GM12873 (cell line): ENCODE data around the gene FBXO36.

ENCODE experiments used
- TF ChIP-seq, protein P1 (sequence below): IDR thresholded peaks from 2 replicates; pipeline ENCODE4 v1.5.1; 2012; ENCODE audit warnings: low read depth, mild to moderate bottlenecking, moderate library complexity, low read length, control low read depth; ENCODE audit not compliant: insufficient read depth; ENCODE audit errors: missing control alignments

The FBXO36 gene

DNA sequence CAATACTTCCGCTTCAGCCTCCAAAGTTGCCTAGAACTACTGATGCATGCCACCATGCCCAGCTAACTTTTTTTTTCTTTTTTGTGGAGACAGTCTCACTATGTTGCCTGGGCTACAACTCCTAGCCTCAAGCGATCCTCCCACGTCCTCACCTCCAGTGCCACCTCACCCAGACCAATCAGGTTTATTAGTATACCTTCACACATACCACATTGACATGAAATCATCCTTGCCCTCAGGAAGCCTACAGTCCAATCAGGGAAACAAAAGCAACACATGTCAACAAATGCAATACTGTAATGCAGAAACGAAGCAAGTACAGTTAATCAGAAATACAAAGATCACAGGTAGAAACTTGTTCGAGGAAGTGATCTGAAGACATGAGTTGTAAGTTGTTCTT, 4.5 kb upstream of the FBXO36 start:
- TF ChIP-seq, protein P1, sequence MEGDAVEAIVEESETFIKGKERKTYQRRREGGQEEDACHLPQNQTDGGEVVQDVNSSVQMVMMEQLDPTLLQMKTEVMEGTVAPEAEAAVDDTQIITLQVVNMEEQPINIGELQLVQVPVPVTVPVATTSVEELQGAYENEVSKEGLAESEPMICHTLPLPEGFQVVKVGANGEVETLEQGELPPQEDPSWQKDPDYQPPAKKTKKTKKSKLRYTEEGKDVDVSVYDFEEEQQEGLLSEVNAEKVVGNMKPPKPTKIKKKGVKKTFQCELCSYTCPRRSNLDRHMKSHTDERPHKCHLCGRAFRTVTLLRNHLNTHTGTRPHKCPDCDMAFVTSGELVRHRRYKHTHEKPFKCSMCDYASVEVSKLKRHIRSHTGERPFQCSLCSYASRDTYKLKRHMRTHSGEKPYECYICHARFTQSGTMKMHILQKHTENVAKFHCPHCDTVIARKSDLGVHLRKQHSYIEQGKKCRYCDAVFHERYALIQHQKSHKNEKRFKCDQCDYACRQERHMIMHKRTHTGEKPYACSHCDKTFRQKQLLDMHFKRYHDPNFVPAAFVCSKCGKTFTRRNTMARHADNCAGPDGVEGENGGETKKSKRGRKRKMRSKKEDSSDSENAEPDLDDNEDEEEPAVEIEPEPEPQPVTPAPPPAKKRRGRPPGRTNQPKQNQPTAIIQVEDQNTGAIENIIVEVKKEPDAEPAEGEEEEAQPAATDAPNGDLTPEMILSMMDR: no peak

- TF ChIP-seq, protein P1: no peak
These were observed 2.2 kb upstream of the FBXO36 start for GRCh38 chr2:229920011-229920641.

GRCh38 chr2:229921101-229921891, 1.0 kb upstream of the FBXO36 start:
- TF ChIP-seq, protein P1: no peak

DNA sequence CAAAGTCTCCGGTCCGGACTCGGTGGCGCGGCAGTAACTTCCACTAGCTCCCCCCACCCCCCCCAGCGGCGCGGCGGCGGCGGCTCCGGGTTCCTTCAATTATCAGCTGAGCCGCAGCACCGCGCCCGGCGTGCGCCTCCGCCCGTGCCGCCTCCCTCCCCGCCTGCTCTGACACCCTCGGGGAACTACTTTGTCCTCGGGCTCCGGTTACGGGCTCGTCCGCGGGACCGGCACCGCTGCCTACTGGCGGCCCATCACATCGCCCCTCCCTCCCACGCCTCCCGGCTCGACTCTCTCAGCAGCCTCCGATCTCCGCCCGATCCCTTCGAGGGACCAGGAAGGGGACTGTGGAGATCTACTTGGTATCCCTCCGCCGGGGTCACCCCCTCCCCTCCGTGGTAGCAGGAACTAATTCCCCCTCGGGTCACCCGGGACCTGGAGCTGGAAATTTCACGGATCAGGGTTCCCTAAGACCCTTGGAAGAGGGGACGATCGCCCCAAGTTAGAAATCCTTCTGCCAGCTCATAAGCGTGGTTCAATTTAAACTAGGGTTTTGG, 333 bp upstream of the FBXO36 start, which contains the start of gene TRIP12:
TRIP12 (minus strand) TSS at position 118 of the 557 bp plus-strand sequence. CDS start 41,930 bp downstream, outside the sequence.
- TF ChIP-seq, protein P1: no peak

- TF ChIP-seq, protein P1: no peak
These were observed 2.9 kb downstream of the FBXO36 start for GRCh38 chr2:229925201-229925600.

DNA sequence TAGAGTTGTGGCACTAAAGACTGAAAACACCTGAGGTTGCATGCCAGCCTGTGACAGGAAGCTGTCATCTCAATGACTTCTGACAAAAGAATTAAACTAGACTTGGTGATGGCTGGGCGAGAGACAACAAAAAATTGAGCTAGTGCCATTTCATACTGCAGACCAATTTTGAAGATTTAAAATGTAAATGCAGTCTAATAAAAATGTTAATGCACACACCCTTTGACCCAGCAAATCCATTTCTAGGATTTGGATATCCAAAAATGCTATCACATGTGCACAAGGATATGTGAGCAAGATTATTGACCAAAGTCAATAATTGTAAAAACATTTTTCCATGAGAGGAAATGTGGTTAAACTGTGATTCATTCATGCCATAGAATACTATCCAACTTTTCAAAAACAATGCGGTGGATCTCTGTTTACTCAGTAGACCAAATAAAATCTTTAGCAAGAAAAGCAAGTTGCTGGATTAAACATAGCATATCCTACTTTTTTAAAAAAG, 5.6 kb downstream of the FBXO36 start:
- TF ChIP-seq, protein P1: no peak

DNA sequence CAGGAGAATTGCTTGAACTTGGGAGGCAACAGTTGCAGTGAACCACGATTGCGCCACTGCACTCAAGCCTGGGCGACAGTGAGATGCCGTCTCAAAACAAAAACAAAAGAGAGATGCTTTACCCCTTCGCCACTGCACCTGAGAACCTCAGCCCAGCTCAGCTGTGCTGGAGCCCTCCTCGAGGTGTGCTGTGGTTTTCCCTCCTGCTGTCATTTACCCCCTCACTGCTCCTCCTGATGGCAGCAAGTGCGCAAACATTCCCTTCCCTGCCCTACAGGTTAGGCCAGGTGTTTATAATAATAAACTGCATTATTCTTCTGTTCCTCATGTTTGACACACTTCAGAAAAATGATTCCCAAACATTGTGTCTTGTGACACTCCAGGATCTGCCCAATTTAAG, 8.4 kb downstream of the FBXO36 start:
- TF ChIP-seq, protein P1: no peak
